Stomach (tissue), 9 donors: ENCODE data around the gene CLEC4C. TPM values are rescaled to one million over a fixed set of nuclear protein-coding genes. Genes with fewer than 3 reads are reported as not detected.

Source experiments
- DNase-seq, 2 donors: peaks; one replicate each; pipeline versions ENCODE4 v3.0.0 to v3.0.0-alpha.2; 2013 to 2019
- H3K27ac ChIP-seq, 5 donors: fragments of 200-600 bp in 4 of 5; sonication (generic) in 4 of 5; one replicate each; pipeline ENCODE4 v1.5.1; 2013 to 2019; ENCODE audit warnings: mild to moderate bottlenecking in 1 of 5, moderate library complexity in 1 of 5
- H3K27me3 ChIP-seq, 3 donors: fragments of 200-600 bp; sonication (generic); one replicate each; pipeline ENCODE4 v1.5.1; 2017 to 2019; ENCODE audit warnings: mixed run types in 1 of 3
- H3K36me3 ChIP-seq, 4 donors: fragments of 200-600 bp; sonication (generic); 1 replicate in 3 of 4; 2 replicates in 1 of 4; pipeline ENCODE4 v1.5.1; 2016 to 2019
- H3K4me1 ChIP-seq, 4 donors: fragments of 200-600 bp; sonication (generic); one replicate each; pipeline ENCODE4 v1.5.1; 2016 to 2019
- H3K4me3 ChIP-seq, 4 donors: fragments of 200-600 bp; sonication (generic) in 3 of 4; one replicate each; pipeline ENCODE4 v1.5.1; 2016 to 2019; ENCODE audit warnings: mild to moderate bottlenecking in 1 of 4
- H3K9me3 ChIP-seq, 4 donors: fragments of 200-600 bp; sonication (generic); one replicate each; pipeline ENCODE4 v1.5.1; 2016 to 2019
- EP300 ChIP-seq: sonication (generic); formaldehyde crosslinking; IDR thresholded peaks from one replicate; pipeline ENCODE4 v1.6.1; 2017; ENCODE audit warnings: antibody characterized with exemption
- POLR2A ChIP-seq, 4 donors: fragments of 450-650 bp; IDR thresholded peaks; one replicate each; pipeline ENCODE4 v1.6.1; 2016; ENCODE audit warnings: antibody characterized with exemption in 4 of 4, control low read depth in 2 of 4, mild to moderate bottlenecking in 1 of 4, moderate library complexity in 1 of 4
- POLR2AphosphoS5 ChIP-seq, 3 donors: sonication (generic); formaldehyde crosslinking; IDR thresholded peaks; one replicate each; pipeline ENCODE4 v1.6.1; 2016; ENCODE audit warnings: antibody characterized with exemption in 3 of 3
- WGBS, 5 donors: extraction: QIAGEN DNeasy Blood & Tissue Kit in 3 of 5; methylation state at CpG; one replicate each; pipeline versions ENCODE4 v1.1.5 to v1.1.7; 2013 to 2018; 5-methylcytosine and 5-hydroxymethylcytosine counted together
- intact Hi-C: fragments of 100-400 bp; cut with DNase I; formaldehyde crosslinking; loops from one replicate; pipeline ENCODE4 v1.15.1; 2023; ENCODE audit warnings: low total_unique reads
- polyA plus RNA-seq, 3 donors: library from polyadenylated mRNA; stranded (reverse); fragments of 200-250 nt; gene quantifications; one replicate each; pipeline ENCODE4 v1.2.3, GENCODE V29; 2013
- total RNA-seq, 5 donors: library from RNA; depleted of rRNA; stranded (reverse); fragments of >200 nt; gene quantifications; one replicate each; pipeline versions ENCODE4 v1.1.0 to v1.2.3, GENCODE V29; 2014 to 2016
- TF ChIP-seq, protein P1 (sequence below), 7 experiments: fragments of 450-650 bp in 4 of 7; fragments of 200-600 bp in 3 of 7; sonication (generic) in 3 of 7; IDR thresholded peaks; one replicate each; pipeline ENCODE4 v1.5.1; 2016 to 2019; ENCODE audit warnings: antibody characterized with exemption in 7 of 7, control low read depth in 2 of 7, mild to moderate bottlenecking in 1 of 7
- donor health status: healthy with polysubstance abuse.
- donor health status: Bipolar disorder and iron deficiency.
- donor health status: healthy.

Gene CLEC4C
- total and polyA plus RNA-seq, 8 donors, result not detected

DNA sequence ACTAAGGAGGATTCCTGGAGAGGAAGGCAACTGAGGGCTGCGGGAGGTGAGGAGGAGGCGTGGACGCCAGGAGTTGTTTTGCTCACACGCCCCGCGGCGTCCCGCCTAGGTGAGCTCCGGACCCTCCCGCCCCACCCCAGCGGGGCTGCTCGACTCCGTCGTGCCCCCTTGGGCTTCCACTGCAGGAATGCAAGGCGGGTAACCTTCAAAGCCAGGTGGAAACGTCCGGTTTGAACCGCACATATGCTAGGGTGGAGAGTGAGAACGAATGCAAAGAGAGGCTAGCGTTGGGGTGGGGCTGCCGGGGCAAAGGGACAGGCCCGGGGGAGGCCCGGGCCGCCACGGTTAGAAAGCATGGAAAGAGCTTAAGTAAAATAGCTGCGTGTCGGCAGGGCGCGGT, 41.3 kb downstream of the CLEC4C start:
- peaks cover 0 to 6% (median 2%) of the 10 kb centered on the region in 4 donors for H3K9me3 ChIP-seq
- no peaks in the 10 kb centered on the region for H3K4me1 ChIP-seq
- H3K27ac ChIP-seq, result no peak overlapping the region
- no peak overlapping the region for H3K4me3 ChIP-seq
- WGBS, 5 donors, result 83 to 92% (median 85%) methylated on average over 29 of the region's 29 CpGs
- no peak for DNase-seq
- H3K36me3 ChIP-seq, result no peaks in the 10 kb centered on the region
- no peaks in the 10 kb centered on the region for H3K27me3 ChIP-seq
- intact Hi-C loops, result no loop called here
- TF ChIP-seq POLR2A (IDR thresholded peaks at IDR 0.05) (no peak), POLR2AphosphoS5 (IDR thresholded peaks at IDR 0.05) (no peak), EP300 (no peak)
- TF ChIP-seq, protein P1, sequence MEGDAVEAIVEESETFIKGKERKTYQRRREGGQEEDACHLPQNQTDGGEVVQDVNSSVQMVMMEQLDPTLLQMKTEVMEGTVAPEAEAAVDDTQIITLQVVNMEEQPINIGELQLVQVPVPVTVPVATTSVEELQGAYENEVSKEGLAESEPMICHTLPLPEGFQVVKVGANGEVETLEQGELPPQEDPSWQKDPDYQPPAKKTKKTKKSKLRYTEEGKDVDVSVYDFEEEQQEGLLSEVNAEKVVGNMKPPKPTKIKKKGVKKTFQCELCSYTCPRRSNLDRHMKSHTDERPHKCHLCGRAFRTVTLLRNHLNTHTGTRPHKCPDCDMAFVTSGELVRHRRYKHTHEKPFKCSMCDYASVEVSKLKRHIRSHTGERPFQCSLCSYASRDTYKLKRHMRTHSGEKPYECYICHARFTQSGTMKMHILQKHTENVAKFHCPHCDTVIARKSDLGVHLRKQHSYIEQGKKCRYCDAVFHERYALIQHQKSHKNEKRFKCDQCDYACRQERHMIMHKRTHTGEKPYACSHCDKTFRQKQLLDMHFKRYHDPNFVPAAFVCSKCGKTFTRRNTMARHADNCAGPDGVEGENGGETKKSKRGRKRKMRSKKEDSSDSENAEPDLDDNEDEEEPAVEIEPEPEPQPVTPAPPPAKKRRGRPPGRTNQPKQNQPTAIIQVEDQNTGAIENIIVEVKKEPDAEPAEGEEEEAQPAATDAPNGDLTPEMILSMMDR (IDR thresholded peaks at IDR 0.05), result no peak

DNA sequence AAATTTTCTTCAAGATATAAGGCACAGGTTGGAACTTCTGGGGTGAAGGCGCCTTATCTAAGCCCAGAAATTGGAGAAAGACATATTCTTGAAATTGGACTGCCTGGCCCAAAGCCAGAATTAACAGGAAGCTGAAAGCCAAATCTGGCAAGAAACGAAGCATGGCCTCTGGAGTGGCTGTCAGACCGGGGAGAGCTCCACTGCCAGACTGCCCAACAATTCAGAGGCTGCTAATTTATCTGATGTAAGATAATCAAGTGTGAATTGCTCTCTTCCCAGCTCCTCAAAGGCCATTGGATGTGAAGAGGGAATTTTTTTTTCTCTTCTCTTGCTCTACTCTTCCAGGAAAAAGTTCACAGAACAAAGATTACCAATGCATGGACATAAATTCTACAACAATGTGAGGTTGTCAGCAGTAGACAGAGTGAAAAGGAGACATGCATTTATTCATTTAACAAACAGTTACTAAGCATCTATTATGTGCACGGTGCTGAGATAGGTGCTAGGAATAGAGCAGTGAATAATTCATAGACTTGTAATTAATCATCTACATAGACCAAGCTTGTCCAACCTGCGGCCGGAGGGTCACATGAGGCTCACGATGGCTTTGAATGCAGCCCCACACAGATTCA, 51.5 kb downstream of the CLEC4C start, which contains the start of gene GDF3:
GDF3 (minus strand) TSS at position 210 of the 632 bp plus-strand sequence; CDS start at position 163, 47 bp downstream.
- Histone ChIP-seq H3K27ac (no peak within 1 kb of the TSS), H3K4me1 (no peaks in the 10 kb centered on the region), H3K9me3 (no peaks in the 10 kb centered on the region), H3K4me3 (peak within 1 kb of the TSS in 1 of 4 donors; percentile 5), H3K36me3 (no peaks in the 10 kb centered on the region), H3K27me3 (no peaks in the 10 kb centered on the region)
- DNase-seq, result peak in 1 of 2 donors; percentile 47
- intact Hi-C loops, result no loop called here
- no peak for TF ChIP-seq EP300
- TF ChIP-seq, protein P1 (IDR thresholded peaks at IDR 0.05), result no peak
- TF ChIP-seq POLR2AphosphoS5 (IDR thresholded peaks at IDR 0.05), result no peak
- TF ChIP-seq POLR2A (IDR thresholded peaks at IDR 0.05), result no peak
- WGBS, 5 donors, result 38 to 44% (median 39%) methylated on average over 7 of the region's 7 CpGs

DNA sequence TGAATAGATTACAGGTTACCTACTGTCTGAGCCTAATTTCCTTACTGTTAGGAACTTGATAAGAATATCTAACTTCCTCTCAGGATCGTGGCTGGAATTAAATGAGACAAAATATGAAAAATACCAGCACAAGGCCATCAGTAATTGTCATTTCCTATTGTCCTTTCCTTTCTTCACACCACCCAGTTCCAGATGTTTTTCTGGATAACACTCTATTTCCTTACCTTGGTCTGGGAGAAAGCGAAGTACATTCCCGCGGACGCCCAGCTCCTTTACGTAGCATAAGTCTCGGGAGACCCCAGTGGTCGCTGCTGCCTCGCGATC, 52.0 kb downstream of the CLEC4C start:
- Histone ChIP-seq H3K36me3 (no peaks in the 10 kb centered on the region), H3K9me3 (no peaks in the 10 kb centered on the region), H3K4me1 (no peaks in the 10 kb centered on the region), H3K27me3 (no peaks in the 10 kb centered on the region), H3K27ac (no peak overlapping the region), H3K4me3 (peak overlapping the region in 1 of 4 donors; percentile 5)
- 29 to 38% (median 36%) methylated on average over 10 of the region's 10 CpGs for WGBS, 5 donors
- TF ChIP-seq, protein P1 (IDR thresholded peaks at IDR 0.05), result no peak
- no peak for TF ChIP-seq POLR2A (IDR thresholded peaks at IDR 0.05)
- no peak for TF ChIP-seq EP300
- no peak for TF ChIP-seq POLR2AphosphoS5 (IDR thresholded peaks at IDR 0.05)
- intact Hi-C loops, result no loop called here
- no peak for DNase-seq

GRCh38 chr12:7694556-7695236, 52.5 kb downstream of the CLEC4C start:
- WGBS, 5 donors, result 58 to 70% (median 65%) methylated on average over 3 of the region's 3 CpGs

More at GRCh38 chr12:7694556-7695236, 52.5 kb downstream of the CLEC4C start:
- intact Hi-C loops, result no loop called here
- Histone ChIP-seq H3K27me3 (no peaks in the 10 kb centered on the region), H3K4me3 (no peak overlapping the region), H3K4me1 (no peaks in the 10 kb centered on the region), H3K36me3 (no peaks in the 10 kb centered on the region), H3K9me3 (no peaks in the 10 kb centered on the region), H3K27ac (no peak overlapping the region)
- DNase-seq, result no peak
- TF ChIP-seq POLR2AphosphoS5 (IDR thresholded peaks at IDR 0.05), result no peak
- no peak for TF ChIP-seq EP300
- TF ChIP-seq, protein P1 (IDR thresholded peaks at IDR 0.05), result no peak
- TF ChIP-seq POLR2A (IDR thresholded peaks at IDR 0.05), result no peak
